HL-60 (cell line): ENCODE data around the gene KRT86.
"Not testable (repeated sequence)": the region's sequence is repeated elsewhere in the genome, so short reads cannot be mapped to it uniquely, and the experiment has no call there.

ENCODE experiments used
- DNase-seq, 2 experiments: peaks; one replicate each; pipeline ENCODE4 v3.0.0-alpha.2; 2010 to 2020; ENCODE audit warnings: low read depth in 1 of 2, low spot score in 1 of 2
- H3K27ac ChIP-seq: fragments of 250-450 bp; sonication (Bioruptor Pico); replicated peaks from 2 replicates; pipeline ENCODE4 v1.5.1; 2020; ENCODE audit warnings: mild to moderate bottlenecking, moderate library complexity
- H3K27me3 ChIP-seq: fragments of 250-450 bp; sonication (Bioruptor Pico); 2 replicates; pipeline ENCODE4 v1.5.1; 2021; ENCODE audit warnings: mild to moderate bottlenecking, moderate library complexity; ENCODE audit not compliant: insufficient read depth, poor library complexity, severe bottlenecking
- H3K4me3 ChIP-seq: replicated peaks from 2 replicates; pipeline ENCODE4 v1.5.1; 2011; ENCODE audit warnings: mild to moderate bottlenecking, control low read depth, low read length; ENCODE audit not compliant: insufficient read depth
- CTCF ChIP-seq: IDR thresholded peaks from one replicate; pipeline ENCODE4 v1.5.1; 2011; ENCODE audit warnings: low read length, control low read depth, inconsistent platforms; ENCODE audit not compliant: insufficient read depth
- GABPA ChIP-seq: IDR thresholded peaks from 2 replicates; pipeline ENCODE4 v1.6.1; 2012; ENCODE audit warnings: low read depth
- POLR2AphosphoS5 ChIP-seq: IDR thresholded peaks from 2 replicates; pipeline ENCODE4 v1.6.1; 2012; ENCODE audit warnings: low read depth
- SPI1 ChIP-seq: IDR thresholded peaks from 2 replicates; pipeline ENCODE4 v1.6.1; 2012; ENCODE audit warnings: low read depth, mild to moderate bottlenecking, borderline replicate concordance
- TF ChIP-seq, protein P1 (sequence below): IDR thresholded peaks from 2 replicates; pipeline ENCODE4 v1.6.1; 2012; ENCODE audit warnings: low read depth; ENCODE audit not compliant: insufficient replicate concordance

KRT86 gene

GRCh38 chr12:52249511-52250047 lies 24.9 kb upstream of the KRT86 start:
- H3K4me3 ChIP-seq = no peak overlapping the region
- TF ChIP-seq SPI1 = no peak
- TF ChIP-seq, protein P1, sequence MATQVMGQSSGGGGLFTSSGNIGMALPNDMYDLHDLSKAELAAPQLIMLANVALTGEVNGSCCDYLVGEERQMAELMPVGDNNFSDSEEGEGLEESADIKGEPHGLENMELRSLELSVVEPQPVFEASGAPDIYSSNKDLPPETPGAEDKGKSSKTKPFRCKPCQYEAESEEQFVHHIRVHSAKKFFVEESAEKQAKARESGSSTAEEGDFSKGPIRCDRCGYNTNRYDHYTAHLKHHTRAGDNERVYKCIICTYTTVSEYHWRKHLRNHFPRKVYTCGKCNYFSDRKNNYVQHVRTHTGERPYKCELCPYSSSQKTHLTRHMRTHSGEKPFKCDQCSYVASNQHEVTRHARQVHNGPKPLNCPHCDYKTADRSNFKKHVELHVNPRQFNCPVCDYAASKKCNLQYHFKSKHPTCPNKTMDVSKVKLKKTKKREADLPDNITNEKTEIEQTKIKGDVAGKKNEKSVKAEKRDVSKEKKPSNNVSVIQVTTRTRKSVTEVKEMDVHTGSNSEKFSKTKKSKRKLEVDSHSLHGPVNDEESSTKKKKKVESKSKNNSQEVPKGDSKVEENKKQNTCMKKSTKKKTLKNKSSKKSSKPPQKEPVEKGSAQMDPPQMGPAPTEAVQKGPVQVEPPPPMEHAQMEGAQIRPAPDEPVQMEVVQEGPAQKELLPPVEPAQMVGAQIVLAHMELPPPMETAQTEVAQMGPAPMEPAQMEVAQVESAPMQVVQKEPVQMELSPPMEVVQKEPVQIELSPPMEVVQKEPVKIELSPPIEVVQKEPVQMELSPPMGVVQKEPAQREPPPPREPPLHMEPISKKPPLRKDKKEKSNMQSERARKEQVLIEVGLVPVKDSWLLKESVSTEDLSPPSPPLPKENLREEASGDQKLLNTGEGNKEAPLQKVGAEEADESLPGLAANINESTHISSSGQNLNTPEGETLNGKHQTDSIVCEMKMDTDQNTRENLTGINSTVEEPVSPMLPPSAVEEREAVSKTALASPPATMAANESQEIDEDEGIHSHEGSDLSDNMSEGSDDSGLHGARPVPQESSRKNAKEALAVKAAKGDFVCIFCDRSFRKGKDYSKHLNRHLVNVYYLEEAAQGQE = no peak
- no peak for TF ChIP-seq GABPA
- no peak for TF ChIP-seq POLR2AphosphoS5
- no peak for TF ChIP-seq CTCF
- no peak for DNase-seq
- no peak overlapping the region for H3K27ac ChIP-seq
- peaks cover 4% of the 10 kb centered on the region for H3K27me3 ChIP-seq

- Histone ChIP-seq H3K27me3 (peaks cover 4% of the 10 kb centered on the region), H3K27ac (no peak overlapping the region), H3K4me3 (no peak overlapping the region)
- TF ChIP-seq, protein P1 = no peak
- TF ChIP-seq POLR2AphosphoS5 (no peak), GABPA (no peak), SPI1 (no peak)
- no peak for DNase-seq
Measured at GRCh38 chr12:52250048-52250990, 24.1 kb upstream of the KRT86 start.

DNA sequence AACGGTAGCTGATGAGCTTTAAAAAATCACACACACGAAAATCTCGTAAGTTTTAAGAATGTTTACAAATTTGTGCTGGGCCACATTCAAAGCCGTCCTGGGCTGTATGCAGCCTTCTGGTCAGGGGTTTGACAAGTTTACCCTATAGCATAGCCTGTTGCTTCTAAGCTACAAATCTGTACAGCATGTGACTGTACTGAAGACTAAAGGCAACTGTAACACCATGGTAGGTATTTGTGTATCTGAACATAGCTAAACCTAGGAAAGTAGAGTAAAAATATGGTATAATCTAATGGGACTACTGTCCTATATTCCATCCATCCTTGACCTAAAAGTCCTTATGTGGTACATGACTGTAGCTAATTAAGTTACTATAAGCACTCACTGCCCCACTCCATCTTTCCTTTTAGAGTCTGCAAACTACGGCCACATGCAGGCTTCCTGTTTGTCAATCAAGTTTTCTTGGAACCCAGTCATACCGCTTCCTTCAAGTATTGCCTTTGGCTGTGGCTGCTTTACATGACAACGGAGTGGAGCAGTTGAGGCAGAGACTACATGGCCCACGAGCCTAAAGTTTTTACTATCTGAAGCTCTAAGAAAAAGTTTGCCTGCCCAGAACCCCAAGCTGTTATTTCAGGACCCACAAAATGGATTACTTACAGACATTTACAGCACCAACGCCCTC lies 22.9 kb upstream of the KRT86 start:
- no peak for DNase-seq
- peaks cover 9% of the 10 kb centered on the region for H3K27me3 ChIP-seq
- TF ChIP-seq SPI1 (no peak), GABPA (no peak), POLR2AphosphoS5 (no peak), CTCF (no peak)
- TF ChIP-seq, protein P1 = no peak

DNA sequence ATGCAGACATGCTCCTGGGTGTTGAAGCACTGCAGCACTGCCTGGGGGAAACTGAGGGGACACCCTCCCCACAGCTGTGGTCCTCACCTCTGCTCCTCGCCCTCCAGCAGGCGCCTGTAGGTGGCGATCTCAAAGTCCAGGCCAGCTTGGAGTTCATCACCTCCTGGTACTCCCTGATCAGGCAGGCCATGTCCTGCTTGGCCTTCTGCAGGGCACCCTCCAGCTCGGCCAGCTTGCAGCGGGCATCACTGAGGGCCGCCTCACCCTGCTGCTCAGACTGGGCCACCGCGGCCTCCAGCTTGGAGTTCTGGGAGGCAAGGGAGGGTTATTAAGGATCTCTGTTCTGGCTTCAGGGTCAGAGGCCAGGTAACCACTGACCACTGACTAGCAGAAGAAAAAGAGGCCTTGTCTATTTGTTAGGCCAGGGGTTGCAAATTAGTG lies 22.2 kb upstream of the KRT86 start:
- not testable (repeated sequence) for DNase-seq, H3K27ac ChIP-seq, H3K4me3 ChIP-seq
- H3K27me3 ChIP-seq = peaks cover 16% of the 10 kb centered on the region

More for the DNA sequence above, 22.9 kb upstream of the KRT86 start:
- no peak overlapping the region for H3K4me3 ChIP-seq
- no peak overlapping the region for H3K27ac ChIP-seq
